GM12872 (cell line): Measurements from ENCODE around the gene VWCE.

Source experiments
- TF ChIP-seq, protein P1 (sequence below): IDR thresholded peaks from 3 replicates; pipeline ENCODE4 v1.5.1; 2011; ENCODE audit warnings: low read depth, mild to moderate bottlenecking, low read length, moderate library complexity; ENCODE audit not compliant: insufficient read depth

VWCE gene

DNA sequence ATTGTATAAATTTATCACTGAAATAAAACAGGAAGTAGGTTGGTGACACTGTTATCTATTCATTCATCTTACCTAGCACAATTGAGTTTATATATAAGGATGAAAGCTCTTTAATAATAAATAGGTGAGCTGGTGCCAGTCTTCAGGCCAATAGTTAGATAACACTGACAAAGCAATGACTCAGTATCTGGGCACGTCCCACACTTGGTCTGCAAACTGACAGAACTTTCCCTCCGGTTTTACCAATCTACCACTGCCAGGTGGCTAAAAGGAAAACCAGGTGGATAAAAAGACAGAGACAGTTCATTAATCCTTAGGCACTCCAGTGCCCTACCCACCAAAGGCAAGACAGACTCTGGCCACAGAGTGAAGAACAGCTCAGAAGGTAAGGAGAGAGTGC, 20.1 kb upstream of the VWCE start:
- TF ChIP-seq, protein P1, sequence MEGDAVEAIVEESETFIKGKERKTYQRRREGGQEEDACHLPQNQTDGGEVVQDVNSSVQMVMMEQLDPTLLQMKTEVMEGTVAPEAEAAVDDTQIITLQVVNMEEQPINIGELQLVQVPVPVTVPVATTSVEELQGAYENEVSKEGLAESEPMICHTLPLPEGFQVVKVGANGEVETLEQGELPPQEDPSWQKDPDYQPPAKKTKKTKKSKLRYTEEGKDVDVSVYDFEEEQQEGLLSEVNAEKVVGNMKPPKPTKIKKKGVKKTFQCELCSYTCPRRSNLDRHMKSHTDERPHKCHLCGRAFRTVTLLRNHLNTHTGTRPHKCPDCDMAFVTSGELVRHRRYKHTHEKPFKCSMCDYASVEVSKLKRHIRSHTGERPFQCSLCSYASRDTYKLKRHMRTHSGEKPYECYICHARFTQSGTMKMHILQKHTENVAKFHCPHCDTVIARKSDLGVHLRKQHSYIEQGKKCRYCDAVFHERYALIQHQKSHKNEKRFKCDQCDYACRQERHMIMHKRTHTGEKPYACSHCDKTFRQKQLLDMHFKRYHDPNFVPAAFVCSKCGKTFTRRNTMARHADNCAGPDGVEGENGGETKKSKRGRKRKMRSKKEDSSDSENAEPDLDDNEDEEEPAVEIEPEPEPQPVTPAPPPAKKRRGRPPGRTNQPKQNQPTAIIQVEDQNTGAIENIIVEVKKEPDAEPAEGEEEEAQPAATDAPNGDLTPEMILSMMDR, result no peak

DNA sequence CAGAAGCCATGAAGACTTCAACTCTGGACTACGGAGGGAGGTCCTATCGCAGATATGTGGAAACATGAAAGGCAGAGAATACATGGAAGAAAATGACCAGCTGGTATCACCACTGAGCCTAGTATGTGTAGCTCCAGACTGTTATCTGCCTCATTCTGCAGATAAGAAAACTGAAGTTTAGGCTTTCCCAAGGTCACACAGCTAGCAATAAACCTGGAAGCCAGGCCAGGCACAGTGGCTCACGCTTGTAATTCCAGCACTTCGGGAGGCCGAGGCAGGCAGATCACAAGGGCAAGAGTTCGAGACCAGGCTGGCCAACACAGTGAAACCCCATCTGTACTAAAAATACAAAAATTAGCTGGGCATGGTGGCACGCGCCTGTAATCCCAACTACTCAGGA, 15.6 kb upstream of the VWCE start:
- TF ChIP-seq, protein P1, result no peak

DNA sequence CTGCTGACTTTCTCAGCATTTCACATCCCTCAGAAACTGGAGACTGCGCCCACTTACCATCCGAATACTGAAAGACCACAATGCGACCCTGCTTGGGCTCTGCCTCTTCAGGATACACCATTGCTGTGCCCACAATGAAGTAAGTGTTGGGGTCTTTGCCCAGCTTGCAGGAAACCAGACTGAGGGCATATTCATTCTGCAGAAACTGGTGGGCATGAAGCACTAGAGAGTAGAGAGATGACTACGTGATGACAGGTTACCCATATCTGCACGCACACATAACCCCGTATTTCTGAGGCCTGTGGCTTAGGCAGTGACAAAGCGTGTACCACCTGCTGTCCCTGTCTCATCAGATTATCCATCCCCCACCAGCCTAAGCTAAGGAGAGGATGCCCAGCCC, 14.6 kb upstream of the VWCE start:
- TF ChIP-seq, protein P1, result no peak

DNA sequence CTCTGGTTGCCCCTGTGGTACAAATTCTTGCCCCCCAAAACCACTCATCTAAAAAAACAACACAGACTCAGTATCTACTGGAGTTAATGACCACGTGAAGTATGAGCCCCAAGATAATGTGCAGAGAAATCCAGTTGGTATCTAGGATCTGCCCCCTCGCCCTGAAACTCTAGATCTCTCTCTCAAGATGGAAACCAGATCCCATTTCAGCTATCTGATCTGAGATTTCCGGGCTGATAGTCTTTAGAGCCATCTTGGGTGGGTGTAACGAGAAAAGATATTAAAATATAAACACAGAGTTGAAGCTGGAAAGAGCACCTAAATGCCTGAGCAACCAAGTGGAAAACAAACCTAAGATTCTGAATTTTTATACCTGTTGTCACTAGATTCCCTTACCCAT, 14.0 kb upstream of the VWCE start:
- TF ChIP-seq, protein P1, result no peak

DNA sequence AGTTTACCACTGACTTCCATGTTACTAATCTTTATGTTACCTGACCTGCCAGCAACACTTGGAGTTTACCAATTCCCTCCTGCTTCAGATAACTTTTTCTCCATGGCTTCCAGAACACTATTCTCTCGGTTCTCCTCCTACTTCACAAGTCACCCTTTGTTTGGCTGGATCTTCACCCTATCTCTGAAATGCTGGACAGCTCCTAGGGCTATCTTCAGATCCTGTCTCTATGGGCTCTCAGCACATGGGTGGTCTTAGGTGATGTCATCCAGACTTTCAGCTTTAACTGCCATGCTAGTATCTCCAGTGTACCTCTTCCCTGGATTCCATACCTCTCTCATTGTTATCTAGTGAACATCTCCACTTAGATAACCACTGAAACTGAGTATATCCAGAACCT, 12.2 kb upstream of the VWCE start:
- TF ChIP-seq, protein P1, result no peak

DNA sequence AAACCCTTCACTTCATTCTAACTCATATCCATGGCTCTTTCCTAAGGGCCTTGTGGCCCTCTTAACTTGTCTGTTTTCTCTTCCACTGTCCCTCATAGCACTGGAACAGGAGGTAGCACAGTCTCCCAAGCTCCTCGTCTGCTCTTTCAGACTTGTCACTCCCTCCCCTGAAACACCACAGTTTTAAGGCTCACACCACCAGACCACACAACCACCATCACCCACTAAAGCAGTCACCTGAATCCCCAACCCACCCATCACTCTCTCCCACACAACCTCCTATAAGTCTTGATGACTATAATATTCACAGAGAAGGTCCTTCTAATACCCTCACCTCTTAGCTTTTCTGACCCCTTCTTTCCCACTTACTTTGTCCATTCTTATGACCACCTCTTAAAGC, 11.1 kb upstream of the VWCE start:
- TF ChIP-seq, protein P1, result no peak

DNA sequence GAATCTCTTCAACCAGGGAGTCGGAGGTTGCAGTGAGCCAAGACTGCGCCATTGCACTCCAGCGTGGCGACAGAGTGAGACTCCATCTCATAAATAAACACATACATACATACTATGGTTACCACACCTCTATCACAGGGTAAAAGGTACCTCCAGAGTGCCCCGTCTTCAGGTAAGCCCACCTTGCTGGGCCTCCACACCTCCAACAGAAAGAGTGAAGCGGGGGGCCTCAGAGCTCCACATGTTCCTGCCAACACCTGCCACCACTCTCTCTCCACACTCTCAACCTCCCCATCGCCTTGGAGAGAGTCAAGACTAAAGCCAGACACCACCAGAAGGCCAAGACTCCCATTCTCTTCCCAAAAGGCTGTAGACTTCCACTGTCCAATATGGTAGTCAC, 10.3 kb upstream of the VWCE start:
- TF ChIP-seq, protein P1, result no peak

DNA sequence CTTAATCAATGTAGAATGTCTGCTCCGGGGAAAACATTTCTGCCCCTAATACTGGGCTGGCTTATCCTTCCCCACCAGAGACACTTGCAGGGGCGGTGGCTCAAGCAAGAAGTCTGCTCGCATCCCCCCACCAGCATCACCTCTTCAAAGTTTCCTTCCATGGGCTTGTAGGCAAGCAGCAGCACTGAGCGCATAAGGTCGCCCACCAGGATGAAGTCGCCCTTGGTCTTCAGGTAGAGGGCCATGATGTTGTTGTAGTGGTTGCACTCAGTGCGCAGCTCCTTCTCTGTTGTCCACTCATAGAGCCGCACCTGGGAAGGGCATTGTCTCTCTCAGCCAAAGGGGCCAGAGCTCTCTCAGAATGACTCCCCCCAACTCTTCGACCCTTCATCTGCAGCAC, 8.6 kb upstream of the VWCE start:
- TF ChIP-seq, protein P1, result no peak
